ENCODE measurements around the gene RTN4RL2. TPM values are rescaled to one million over a fixed set of nuclear protein-coding genes. Genes with fewer than 3 reads are reported as not detected.

The RTN4RL2 gene
- total RNA-seq, 2 experiments from 2014 or later: 0.23 to 0.27 TPM

DNA sequence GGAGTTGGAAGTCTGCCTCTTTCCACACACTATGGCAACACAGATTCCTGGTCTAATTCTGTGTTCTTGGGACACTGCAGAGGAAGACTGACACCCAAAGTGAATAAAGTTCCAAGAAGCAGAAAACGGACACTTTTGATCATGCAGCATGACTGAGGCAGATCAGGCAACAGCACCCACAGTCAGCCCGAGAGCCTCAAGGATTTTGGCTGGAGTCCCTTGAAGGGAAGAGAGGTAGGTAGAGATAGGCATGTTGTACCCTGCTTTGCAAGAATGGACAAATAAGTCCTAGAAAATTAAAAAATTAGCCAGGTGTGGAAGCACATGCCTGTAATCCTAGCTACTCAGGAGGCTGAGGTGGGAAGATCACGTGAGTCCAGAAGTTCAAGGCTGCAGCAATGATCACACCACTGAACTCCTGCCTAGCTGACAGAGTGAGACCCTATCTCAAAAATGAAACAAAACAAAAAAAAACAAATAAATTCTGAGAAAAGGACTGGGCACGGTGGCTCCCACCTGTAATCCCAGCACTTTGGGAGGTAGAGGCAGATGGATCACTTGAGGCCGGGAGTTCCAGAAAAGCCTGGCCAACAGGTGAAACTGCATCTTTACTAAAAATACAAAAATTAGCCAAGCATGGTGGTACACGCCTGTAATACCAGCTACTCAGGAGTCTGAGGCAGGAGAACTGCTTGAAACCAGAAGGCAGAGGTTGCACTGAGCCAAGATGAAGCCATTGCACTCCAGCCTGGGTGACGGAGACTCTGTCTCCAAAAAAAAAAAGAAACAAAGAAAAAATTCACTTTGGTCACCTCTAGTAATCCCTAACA is 48.2 kb downstream of the RTN4RL2 start:
- H3K4me1 Mint-ChIP-seq (ENCODE audit: low read depth): peaks cover 25% of the 10 kb centered on the region
- TF ChIP-seq, protein P1, sequence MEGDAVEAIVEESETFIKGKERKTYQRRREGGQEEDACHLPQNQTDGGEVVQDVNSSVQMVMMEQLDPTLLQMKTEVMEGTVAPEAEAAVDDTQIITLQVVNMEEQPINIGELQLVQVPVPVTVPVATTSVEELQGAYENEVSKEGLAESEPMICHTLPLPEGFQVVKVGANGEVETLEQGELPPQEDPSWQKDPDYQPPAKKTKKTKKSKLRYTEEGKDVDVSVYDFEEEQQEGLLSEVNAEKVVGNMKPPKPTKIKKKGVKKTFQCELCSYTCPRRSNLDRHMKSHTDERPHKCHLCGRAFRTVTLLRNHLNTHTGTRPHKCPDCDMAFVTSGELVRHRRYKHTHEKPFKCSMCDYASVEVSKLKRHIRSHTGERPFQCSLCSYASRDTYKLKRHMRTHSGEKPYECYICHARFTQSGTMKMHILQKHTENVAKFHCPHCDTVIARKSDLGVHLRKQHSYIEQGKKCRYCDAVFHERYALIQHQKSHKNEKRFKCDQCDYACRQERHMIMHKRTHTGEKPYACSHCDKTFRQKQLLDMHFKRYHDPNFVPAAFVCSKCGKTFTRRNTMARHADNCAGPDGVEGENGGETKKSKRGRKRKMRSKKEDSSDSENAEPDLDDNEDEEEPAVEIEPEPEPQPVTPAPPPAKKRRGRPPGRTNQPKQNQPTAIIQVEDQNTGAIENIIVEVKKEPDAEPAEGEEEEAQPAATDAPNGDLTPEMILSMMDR (IDR thresholded peaks at IDR 0.05): no peak
- no peaks in the 10 kb centered on the region for H3K9me3 Mint-ChIP-seq
- no peak for ATAC-seq
- peaks cover 16% of the 10 kb centered on the region for H3K36me3 Mint-ChIP-seq (ENCODE audit: low read depth)
- intact Hi-C loops (cut with micrococcal nuclease): no loop called here
- H3K27ac Mint-ChIP-seq: no peak overlapping the region
- DNase-seq: no peak
- no peaks in the 10 kb centered on the region for H3K27me3 Mint-ChIP-seq
- no peak overlapping the region for H3K4me3 Mint-ChIP-seq
- ChIA-PET CTCF (interaction anchor here (1.2 to 6.3 kb wide), 4 partner anchors 13 to 28 kb away, joined by 3 to 93 read pairs (median 23); partner anchors contain the start of gene SMTNL1), POLR2A (interaction anchor here (1.4 kb wide), 1 partner anchor 18 kb away, joined by 3 read pairs; no protein-coding TSS in a partner anchor)

DNA sequence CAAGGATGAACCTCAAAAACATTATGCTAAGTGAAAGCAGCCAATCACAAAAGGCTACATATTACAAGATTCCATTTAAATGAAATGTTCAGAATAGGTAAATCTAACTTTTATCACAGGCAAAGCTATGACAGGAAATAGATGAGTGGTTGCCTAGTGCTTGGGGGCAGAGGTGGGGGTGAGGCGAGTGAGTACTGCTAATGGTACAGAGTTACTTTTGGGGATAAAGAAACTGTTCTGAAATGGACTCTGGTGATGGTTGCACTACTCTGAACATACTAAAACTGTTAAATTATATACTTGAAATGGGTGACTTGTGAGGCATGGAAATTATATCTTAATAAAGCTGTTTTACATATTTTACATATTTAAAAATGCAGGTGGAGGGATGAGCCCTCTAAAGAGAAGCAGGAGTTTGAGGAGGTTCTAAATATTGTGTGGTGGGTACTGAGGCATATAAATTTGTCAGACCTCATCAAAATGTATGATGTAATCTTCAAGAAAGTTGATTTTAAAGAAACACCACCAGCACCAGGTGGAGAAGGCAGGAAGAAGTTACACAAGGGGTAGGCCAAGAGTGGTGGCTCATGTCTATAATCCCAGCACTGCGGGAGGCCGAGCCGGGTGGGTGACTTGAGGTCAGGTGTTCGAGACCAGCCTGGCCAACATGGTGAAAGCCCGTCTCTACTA is 51.6 kb downstream of the RTN4RL2 start:
- ATAC-seq: no peak
- H3K36me3 Mint-ChIP-seq (ENCODE audit: low read depth): peaks cover 15% of the 10 kb centered on the region
- intact Hi-C loops (cut with micrococcal nuclease): no loop called here
- ChIA-PET CTCF (interaction anchor here (0.6 to 2.2 kb wide), 11 partner anchors 10 to 288 kb away, joined by 3 to 32 read pairs (median 4); no protein-coding TSS in a partner anchor), POLR2A (interaction anchor here (0.6 to 1.4 kb wide), 3 partner anchors 12 to 94 kb away, joined by 3 read pairs; no protein-coding TSS in a partner anchor)
- H3K9me3 Mint-ChIP-seq: no peaks in the 10 kb centered on the region
- peak overlapping the region; percentile 3 for H3K4me3 Mint-ChIP-seq
- H3K27ac Mint-ChIP-seq: peak overlapping the region; percentile 65
- TF ChIP-seq, protein P1 (IDR thresholded peaks at IDR 0.05): no peak
- DNase-seq: no peak
- H3K4me1 Mint-ChIP-seq (ENCODE audit: low read depth): peaks cover 33% of the 10 kb centered on the region
- H3K27me3 Mint-ChIP-seq: no peaks in the 10 kb centered on the region

DNA sequence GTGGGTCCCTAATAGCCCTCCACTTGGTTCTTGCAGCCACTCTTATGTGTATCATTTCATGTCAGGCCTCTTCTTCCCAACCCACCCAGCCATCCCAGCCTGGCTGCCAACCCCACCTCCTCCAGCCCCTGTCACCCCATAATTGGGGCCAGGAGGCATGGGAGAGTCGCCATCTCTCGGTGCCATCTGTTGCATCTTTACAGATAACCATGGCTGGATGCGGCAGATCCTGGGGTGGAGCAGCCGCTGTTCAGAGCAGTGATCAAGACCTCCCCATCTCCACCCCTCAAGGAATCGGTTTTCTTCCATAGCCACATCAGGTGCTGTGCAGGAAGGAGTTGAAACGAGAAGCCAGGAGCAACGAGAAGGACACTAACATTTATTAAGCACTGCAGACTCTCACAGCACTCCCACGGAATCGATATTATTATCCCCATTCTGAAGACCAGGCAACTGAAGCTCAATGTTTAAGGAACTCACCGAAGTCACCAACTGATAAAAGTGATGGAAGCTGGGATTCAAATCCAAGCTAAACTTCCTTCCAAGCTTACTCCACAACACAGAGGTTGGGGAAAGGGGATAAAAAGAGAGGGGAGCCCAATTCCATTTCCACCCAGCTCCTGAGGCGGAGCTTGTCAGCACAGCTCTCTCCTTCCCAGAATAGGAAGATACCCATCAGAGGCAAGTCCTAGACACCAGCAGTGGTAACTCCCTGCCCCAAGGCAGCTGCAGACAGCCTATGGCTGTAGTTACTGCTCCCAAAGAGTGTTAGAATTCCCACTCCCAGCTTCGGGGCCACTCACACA is 52.5 kb downstream of the RTN4RL2 start:
- TF ChIP-seq, protein P1 (IDR thresholded peaks at IDR 0.05): no peak
- no peak for DNase-seq
- Mint-ChIP-seq H3K27ac (peak overlapping the region; percentile 61), H3K4me3 (peak overlapping the region; percentile 94), H3K9me3 (no peaks in the 10 kb centered on the region), H3K4me1 (ENCODE audit: low read depth) (peaks cover 33% of the 10 kb centered on the region), H3K36me3 (ENCODE audit: low read depth) (peaks cover 13% of the 10 kb centered on the region), H3K27me3 (no peaks in the 10 kb centered on the region)
- intact Hi-C loops (cut with micrococcal nuclease): no loop called here
- CTCF ChIA-PET: interaction anchor here (1.0 to 7.0 kb wide), 6 partner anchors 15 to 131 kb away, joined by 3 to 170 read pairs (median 40); partner anchors contain the start of gene RTN4RL2
- no peak for ATAC-seq
- POLR2A ChIA-PET: interaction anchor here (1.3 to 4.7 kb wide), 5 partner anchors 8 to 95 kb away, joined by 3 to 57 read pairs (median 18); partner anchors contain the start of genes SLC43A3 and TIMM10

DNA sequence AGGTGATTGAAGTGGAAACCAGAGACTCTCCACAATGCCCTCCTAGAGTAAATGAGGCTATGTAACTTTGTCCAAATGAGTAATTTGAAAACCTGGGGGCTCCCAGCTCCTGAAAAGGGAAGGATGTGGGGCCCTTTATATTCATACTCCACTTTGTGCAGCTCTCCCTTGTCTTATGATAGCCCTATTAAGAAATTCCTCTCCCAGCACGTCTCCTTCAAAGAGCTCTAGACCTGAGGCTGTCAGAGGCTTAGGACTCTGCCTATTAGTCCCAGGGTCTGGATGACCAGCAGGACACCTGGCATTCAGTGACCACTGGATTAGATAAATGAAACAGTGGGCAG is 53.1 kb downstream of the RTN4RL2 start:
- ChIA-PET CTCF (interaction anchor here (0.6 to 7.0 kb wide), 9 partner anchors 13 to 287 kb away, joined by 3 to 170 read pairs (median 7); partner anchors contain the start of genes RTN4RL2 and UBE2L6), POLR2A (interaction anchor here (1.1 to 4.7 kb wide), 9 partner anchors 8 to 108 kb away, joined by 3 to 57 read pairs (median 15); partner anchors contain the start of genes SLC43A3 and TIMM10)
- no peaks in the 10 kb centered on the region for H3K27me3 Mint-ChIP-seq
- ATAC-seq (no peak), DNase-seq (no peak)
- H3K9me3 Mint-ChIP-seq: no peaks in the 10 kb centered on the region
- TF ChIP-seq, protein P1 (IDR thresholded peaks at IDR 0.05): no peak
- H3K27ac Mint-ChIP-seq: peak overlapping the region; percentile 61
- peak overlapping the region; percentile 94 for H3K4me3 Mint-ChIP-seq
- H3K4me1 Mint-ChIP-seq (ENCODE audit: low read depth): peaks cover 33% of the 10 kb centered on the region
- intact Hi-C loops (cut with micrococcal nuclease): no loop called here
- H3K36me3 Mint-ChIP-seq (ENCODE audit: low read depth): peaks cover 13% of the 10 kb centered on the region
